H1 (cell line): ENCODE data around the gene GPM6B. TPM values are rescaled to one million over a fixed set of nuclear protein-coding genes. Genes with fewer than 3 reads are reported as not detected.

ENCODE experiments used
- BCL11A ChIP-seq, 2 experiments: IDR thresholded peaks; one replicate each; pipeline ENCODE4 v1.6.1; 2011; ENCODE audit warnings: low read depth in 2 of 2, low read length in 2 of 2, mild to moderate bottlenecking in 2 of 2
- BRCA1 ChIP-seq: IDR thresholded peaks from 2 replicates; pipeline ENCODE4 v1.6.1; 2012; ENCODE audit warnings: low read depth, low read length, improper control_type of control experiment
- GTF2F1 ChIP-seq: IDR thresholded peaks from 2 replicates; pipeline ENCODE4 v1.6.1; 2012; ENCODE audit warnings: low read depth, low read length, improper control_type of control experiment, borderline replicate concordance
- KDM4A ChIP-seq: IDR thresholded peaks from one replicate; pipeline ENCODE4 v1.7.1; 2012; ENCODE audit warnings: low read depth, mild to moderate bottlenecking, moderate library complexity, low read length, inconsistent platforms; ENCODE audit not compliant: severe bottlenecking
- POU5F1 ChIP-seq: IDR thresholded peaks from 2 replicates; pipeline ENCODE4 v1.6.1; 2011; ENCODE audit warnings: low read depth, mild to moderate bottlenecking, low read length, moderate library complexity
- ZNF274 ChIP-seq: IDR thresholded peaks from 2 replicates; pipeline ENCODE4 v1.7.0; 2012; ENCODE audit warnings: low read length, borderline replicate concordance; ENCODE audit errors: extremely low read depth
- polyA plus RNA-seq, 7 experiments: library from polyadenylated mRNA; depleted of rRNA in 3 of 7; stranded (reverse) in 5 of 7; unstranded in 2 of 7; fragments of >200 nt in 5 of 7; fragments of 200-250 nt in 2 of 7; gene quantifications; 1 replicate in 5 of 7; 2 replicates in 1 of 7; 4 replicates in 1 of 7; pipeline versions ENCODE4 v1.2.1 to v1.2.3, GENCODE V29; 2011 to 2013; ENCODE audit warnings: missing spikeins in 2 of 7, mixed read lengths in 2 of 7
- total RNA-seq: library from RNA; stranded (reverse); fragmentation: NEBNext Ultra II Directional; extraction: Animal tissue kit (Norgen Biotek cat#: 25700); gene quantifications from 2 replicates; pipeline ENCODE4 v1.2.1, GENCODE V29; 2021

GPM6B gene
- total and polyA plus RNA-seq, 2 of the 8 experiments (the other 6 are each of a cell fraction or from before 2014, with no cell fraction given) = 132 to 175 TPM

- TF ChIP-seq KDM4A = no peak
- no peak for TF ChIP-seq BCL11A (IDR thresholded peaks at IDR 0.05; ENCODE audit: low read depth in 2 of 2, low read length in 2 of 2)
- no peak for TF ChIP-seq BRCA1
- TF ChIP-seq POU5F1 = no peak
- no peak for TF ChIP-seq ZNF274
- no peak for TF ChIP-seq GTF2F1
- TF ChIP-seq, all 59 proteins: peak for 0
These were observed 17.5 kb upstream of the GPM6B start (continued) for GRCh38 chrX:13834355-13834754.
